ENCODE data around the gene C6orf47.
A peak's percentile ranks its signal among the peaks of the same experiment; 100 is the strongest.

Gene C6orf47

DNA sequence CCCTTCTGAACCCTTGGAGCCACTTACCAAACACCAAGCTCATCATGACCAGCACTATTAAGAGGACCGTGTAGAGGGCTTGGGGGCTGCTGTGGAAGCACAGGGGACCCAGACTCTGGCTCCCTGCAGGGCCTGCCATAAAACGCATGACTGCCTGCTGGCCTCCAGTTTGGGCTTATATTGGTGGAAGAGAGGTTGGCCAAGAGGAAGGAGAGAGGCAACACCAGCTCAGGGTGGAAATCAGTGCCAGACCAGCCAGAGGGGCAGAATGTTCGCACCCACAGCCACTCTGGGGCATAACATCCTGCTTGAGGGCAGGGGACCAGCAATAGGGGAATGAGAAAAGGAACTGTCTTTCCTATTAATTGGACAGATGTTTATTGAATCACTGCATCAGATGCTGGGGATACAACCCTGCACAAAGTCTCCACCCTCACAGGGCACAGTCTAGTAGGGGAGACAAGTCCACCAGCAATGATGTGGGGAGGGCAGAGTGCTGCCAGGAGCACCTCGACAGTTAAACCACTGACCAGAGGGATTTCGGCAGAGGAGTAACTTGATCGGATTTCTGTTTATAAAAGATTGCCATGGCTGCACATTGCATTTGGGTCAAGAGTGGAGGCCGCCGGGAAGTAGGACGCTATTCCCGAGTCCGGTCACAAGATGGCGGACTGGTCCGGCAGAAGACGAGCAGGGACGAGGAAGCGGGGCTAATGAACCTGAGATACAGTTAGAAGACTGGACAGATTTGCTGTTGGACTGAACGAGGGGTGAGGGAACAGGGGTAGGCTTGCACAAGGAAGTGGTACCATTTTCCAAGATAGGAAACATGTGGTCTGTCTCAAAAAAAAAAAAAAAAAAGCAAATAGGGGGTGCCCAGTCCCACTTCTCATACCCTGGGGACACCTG is 19.9 kb upstream of the C6orf47 start, which contains the start of gene LY6G5C:
LY6G5C (minus strand) TSS at position 842 of the 909 bp plus-strand sequence; CDS start at position 148, 694 bp downstream.
- TF ChIP-seq, protein P1, sequence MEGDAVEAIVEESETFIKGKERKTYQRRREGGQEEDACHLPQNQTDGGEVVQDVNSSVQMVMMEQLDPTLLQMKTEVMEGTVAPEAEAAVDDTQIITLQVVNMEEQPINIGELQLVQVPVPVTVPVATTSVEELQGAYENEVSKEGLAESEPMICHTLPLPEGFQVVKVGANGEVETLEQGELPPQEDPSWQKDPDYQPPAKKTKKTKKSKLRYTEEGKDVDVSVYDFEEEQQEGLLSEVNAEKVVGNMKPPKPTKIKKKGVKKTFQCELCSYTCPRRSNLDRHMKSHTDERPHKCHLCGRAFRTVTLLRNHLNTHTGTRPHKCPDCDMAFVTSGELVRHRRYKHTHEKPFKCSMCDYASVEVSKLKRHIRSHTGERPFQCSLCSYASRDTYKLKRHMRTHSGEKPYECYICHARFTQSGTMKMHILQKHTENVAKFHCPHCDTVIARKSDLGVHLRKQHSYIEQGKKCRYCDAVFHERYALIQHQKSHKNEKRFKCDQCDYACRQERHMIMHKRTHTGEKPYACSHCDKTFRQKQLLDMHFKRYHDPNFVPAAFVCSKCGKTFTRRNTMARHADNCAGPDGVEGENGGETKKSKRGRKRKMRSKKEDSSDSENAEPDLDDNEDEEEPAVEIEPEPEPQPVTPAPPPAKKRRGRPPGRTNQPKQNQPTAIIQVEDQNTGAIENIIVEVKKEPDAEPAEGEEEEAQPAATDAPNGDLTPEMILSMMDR (IDR thresholded peaks at IDR 0.05; ENCODE audit: control extremely low read depth, extremely low read depth, low read depth, missing control alignments): peak; percentile 77
- DNase-seq (ENCODE audit: extremely low spot score): peak; percentile 83
- CTCF ChIA-PET: interaction anchor here (0.6 to 2.9 kb wide), 20 partner anchors 8 to 290 kb away, joined by 3 to 20 read pairs (median 4); partner anchors contain the start of genes ABHD16A, CSNK2B, HSPA1A and HSPA1L
- POLR2A ChIA-PET: interaction anchor here (0.6 kb wide), 1 partner anchor 10 kb away, joined by 3 read pairs; no protein-coding TSS in a partner anchor

DNA sequence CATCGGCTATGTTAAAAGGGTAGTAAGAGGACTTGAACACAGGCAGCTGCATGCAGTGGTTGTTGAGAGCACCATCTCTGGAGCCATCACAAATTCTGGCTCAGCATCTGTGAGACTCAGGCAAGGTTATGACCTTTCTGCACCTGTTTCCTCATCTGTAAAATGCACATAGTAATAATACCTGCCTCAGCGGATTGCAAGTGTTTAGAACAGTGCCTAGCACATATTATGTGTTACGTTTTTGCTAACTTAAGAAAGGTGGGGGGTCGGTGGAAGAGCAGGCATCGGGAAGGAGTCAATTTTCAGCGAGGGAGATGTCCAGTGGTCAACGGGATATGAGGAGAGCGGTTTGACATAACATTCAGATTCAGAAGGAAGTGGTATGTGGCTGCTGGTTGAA is 17.4 kb upstream of the C6orf47 start:
- ChIA-PET POLR2A (no interaction called here), CTCF (interaction anchor here (0.8 to 2.9 kb wide), 6 partner anchors 10 to 275 kb away, joined by 3 to 12 read pairs (median 4); partner anchors contain the start of gene LY6G6D)
- TF ChIP-seq, protein P1 (IDR thresholded peaks at IDR 0.05; ENCODE audit: control extremely low read depth, extremely low read depth, low read depth, missing control alignments): no peak
- no peak for DNase-seq (ENCODE audit: extremely low spot score)

GRCh38 chr6:31676904-31677303 is 16.3 kb upstream of the C6orf47 start:
- POLR2A ChIA-PET: no interaction called here
- CTCF ChIA-PET: interaction anchor here (1.2 to 1.5 kb wide), 2 partner anchors 12 to 13 kb away, joined by 3 to 4 read pairs; no protein-coding TSS in a partner anchor

DNA sequence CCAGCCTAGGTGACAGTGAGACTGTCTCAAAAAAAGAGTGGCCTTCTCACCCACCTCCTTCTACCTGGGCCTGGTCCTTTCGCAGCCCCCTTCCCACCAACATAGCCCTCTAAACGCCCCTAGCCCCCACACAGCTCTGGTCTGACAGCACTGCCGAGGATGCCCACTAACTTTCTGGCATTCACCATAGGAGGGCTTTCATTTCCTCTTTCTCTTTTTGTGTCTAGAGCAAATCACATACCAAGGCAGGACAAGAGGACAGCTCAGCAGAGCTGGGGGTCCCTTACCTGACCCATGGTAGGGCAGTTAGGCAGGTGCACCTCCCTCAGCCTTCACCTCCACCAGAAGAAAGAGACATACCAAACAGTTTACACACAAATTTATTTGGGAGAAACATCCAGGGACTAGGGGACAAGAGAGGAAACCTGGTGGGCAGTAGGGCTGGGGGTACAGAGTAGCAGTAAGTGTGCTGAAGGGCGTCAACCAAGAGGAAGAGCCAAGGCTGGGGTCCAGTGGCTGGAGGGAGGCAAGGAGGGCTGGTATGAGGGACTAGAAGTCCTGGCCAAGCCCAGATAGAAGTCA is 15.8 kb upstream of the C6orf47 start:
- ChIA-PET CTCF (interaction anchor here (1.5 to 2.3 kb wide), 2 partner anchors 13 to 77 kb away, joined by 4 to 5 read pairs; no protein-coding TSS in a partner anchor), POLR2A (interaction anchor here (1.1 kb wide), 1 partner anchor 139 kb away, joined by 3 read pairs; the partner anchor contains the start of genes HSPA1A and HSPA1L)
- TF ChIP-seq, protein P1 (IDR thresholded peaks at IDR 0.05; ENCODE audit: control extremely low read depth, extremely low read depth, low read depth, missing control alignments): no peak
- DNase-seq (ENCODE audit: extremely low spot score): no peak

More at GRCh38 chr6:31676904-31677303, 16.3 kb upstream of the C6orf47 start:
- DNase-seq (ENCODE audit: extremely low spot score): no peak
- TF ChIP-seq, protein P1 (IDR thresholded peaks at IDR 0.05; ENCODE audit: control extremely low read depth, extremely low read depth, low read depth, missing control alignments): no peak

DNA sequence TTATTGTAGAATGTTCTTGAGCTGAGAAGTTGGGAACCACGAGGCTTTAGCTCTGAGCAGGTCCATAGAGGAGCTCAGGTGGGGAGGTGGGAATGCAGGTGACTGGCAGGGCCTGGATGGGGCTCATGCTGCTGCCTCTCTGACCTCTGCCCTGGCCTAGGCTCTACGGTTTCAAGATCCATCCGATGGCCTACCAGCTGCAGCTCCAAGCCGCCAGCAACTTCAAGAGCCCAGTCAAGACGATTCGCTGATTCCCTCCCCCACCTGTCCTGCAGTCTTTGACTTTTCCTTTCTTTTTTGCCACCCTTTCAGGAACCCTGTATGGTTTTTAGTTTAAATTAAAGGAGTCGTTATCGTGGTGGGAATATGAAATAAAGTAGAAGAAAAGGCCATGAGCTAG is 9.1 kb upstream of the C6orf47 start, which contains the start of gene LY6G5B:
LY6G5B (plus strand) TSS at position 301 of the 400 bp plus-strand sequence. CDS start 975 bp downstream, outside the sequence.
- TF ChIP-seq, protein P1 (IDR thresholded peaks at IDR 0.05; ENCODE audit: control extremely low read depth, extremely low read depth, low read depth, missing control alignments): no peak
- DNase-seq (ENCODE audit: extremely low spot score): no peak
- POLR2A ChIA-PET: interaction anchor here (0.6 kb wide), 1 partner anchor 11 kb away, joined by 3 read pairs; the partner anchor contains the start of gene LY6G5C
- CTCF ChIA-PET: interaction anchor here (1.3 to 2.7 kb wide), 5 partner anchors 10 to 119 kb away, joined by 3 to 9 read pairs (median 4); no protein-coding TSS in a partner anchor
